Large intestine (tissue), 3 donors: Measurements from ENCODE around the gene MC5R. TPM values are rescaled to one million over a fixed set of nuclear protein-coding genes. Genes with fewer than 3 reads are reported as not detected.
"Not testable (repeated sequence)": the region's sequence is repeated elsewhere in the genome, so short reads cannot be mapped to it uniquely, and the experiment has no call there.

ENCODE experiments used
- DNase-seq, 2 donors: peaks; one replicate each; pipeline versions ENCODE4 v3.0.0 to v3.0.0-alpha.2; 2013
- H3K27ac ChIP-seq: one replicate; pipeline ENCODE4 v1.5.1; 2013; ENCODE audit warnings: low read length
- H3K27me3 ChIP-seq: 2 replicates; pipeline ENCODE4 v1.6.1; 2013; ENCODE audit warnings: low read length; ENCODE audit not compliant: control insufficient read depth, insufficient read depth
- H3K36me3 ChIP-seq: 2 replicates; pipeline ENCODE4 v1.6.1; 2013; ENCODE audit warnings: low read length; ENCODE audit not compliant: control insufficient read depth, insufficient read depth
- H3K4me1 ChIP-seq: one replicate; pipeline ENCODE4 v1.6.1; 2013; ENCODE audit warnings: low read length; ENCODE audit not compliant: control insufficient read depth, insufficient read depth
- H3K4me3 ChIP-seq: one replicate; pipeline ENCODE4 v1.5.1; 2013; ENCODE audit warnings: low read length
- H3K9me3 ChIP-seq: one replicate; pipeline ENCODE4 v1.6.1; 2013; ENCODE audit warnings: mild to moderate bottlenecking, low read depth, low read length, moderate library complexity; ENCODE audit not compliant: control insufficient read depth
- WGBS: methylation state at CpG from one replicate; pipeline ENCODE4 v1.1.5; 2013; ENCODE audit warnings: low lambda C conversion rate; ENCODE audit not compliant: insufficient coverage; 5-methylcytosine and 5-hydroxymethylcytosine counted together
- polyA plus RNA-seq: library from polyadenylated mRNA; unstranded; fragments of 120-200 nt; gene quantifications from one replicate; pipeline ENCODE4 v1.2.1, GENCODE V29; 2013

Gene MC5R
- polyA plus RNA-seq, 1 donor, result 0.66 TPM

DNA sequence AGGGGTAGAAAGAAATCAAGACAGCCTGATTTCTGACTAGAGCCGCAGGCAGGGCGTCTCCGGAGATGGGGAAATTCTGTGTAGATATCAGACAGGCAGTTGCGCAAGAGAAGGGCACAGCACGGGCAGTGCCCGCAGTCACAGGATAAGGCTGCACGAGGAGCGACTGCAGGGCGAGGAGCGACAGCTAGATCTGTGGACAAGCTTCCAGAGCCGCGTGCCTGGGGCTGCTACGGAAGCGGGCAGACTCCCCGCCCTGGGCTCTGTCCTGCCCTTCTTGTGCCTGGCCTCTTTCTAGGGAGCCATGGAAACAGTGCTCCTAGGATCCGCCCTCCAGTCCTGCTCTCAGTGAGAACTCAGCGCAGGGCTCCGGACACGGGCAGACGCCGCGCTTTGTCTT is 12.6 kb downstream of the MC5R start:
- H3K4me1 ChIP-seq, result no peaks in the 10 kb centered on the region
- peaks cover 3% of the 10 kb centered on the region for H3K27me3 ChIP-seq
- peaks cover 3% of the 10 kb centered on the region for H3K9me3 ChIP-seq
- H3K36me3 ChIP-seq, result no peaks in the 10 kb centered on the region
- 100% methylated on average over 4 of the region's 22 CpGs for WGBS
- no peak overlapping the region for H3K4me3 ChIP-seq
- no peak for DNase-seq
- no peak overlapping the region for H3K27ac ChIP-seq

DNA sequence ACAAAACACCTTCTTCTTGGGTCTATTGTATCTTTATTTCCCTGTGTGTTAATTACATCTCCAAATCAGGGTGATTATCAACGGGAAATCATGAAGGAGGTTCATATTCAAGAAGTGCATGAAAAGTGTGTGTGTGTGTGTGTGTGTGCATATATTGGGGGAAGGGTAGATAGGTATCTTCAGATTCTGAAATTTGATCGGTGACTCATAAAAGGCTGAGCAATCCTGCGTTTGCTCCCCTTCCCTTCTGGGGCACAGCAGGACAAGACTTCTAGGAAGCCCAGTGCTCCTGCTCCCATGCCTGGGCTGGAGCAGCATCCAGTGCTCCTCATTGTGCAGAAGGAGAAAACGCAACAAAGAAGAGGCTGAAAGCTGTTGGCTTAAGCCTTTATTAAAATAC is 25.8 kb downstream of the MC5R start:
- Histone ChIP-seq H3K4me3 (no peak overlapping the region), H3K27me3 (no peaks in the 10 kb centered on the region), H3K36me3 (no peaks in the 10 kb centered on the region), H3K27ac (no peak overlapping the region), H3K9me3 (peaks cover 6% of the 10 kb centered on the region), H3K4me1 (no peaks in the 10 kb centered on the region)
- WGBS, result 80% methylated on average over 1 of the region's 4 CpGs
- DNase-seq, result no peak

DNA sequence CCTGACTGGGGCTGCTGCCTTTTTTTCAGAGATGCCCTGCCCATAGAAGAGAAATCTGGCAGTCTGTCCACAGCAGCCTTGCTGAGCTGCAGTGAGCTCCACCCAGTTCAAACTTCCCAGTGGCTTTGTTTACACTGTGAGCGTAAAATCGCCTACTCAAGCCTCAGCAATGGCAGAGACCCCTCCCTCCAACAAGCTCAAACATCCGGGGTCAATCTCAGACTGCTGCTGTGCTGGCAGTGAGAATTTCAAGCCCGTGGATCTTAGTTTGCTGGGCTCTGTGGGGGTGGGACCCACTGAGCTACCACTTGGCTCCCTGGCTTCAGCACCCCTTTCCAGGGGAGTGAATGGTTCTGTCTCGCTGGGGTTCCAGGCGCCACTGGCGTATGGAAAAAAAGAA is 38.9 kb downstream of the MC5R start:
- H3K27me3 ChIP-seq, H3K27ac ChIP-seq, H3K9me3 ChIP-seq, H3K36me3 ChIP-seq, H3K4me3 ChIP-seq, H3K4me1 ChIP-seq: not testable (repeated sequence)
- peak; percentile 33 to 45 for DNase-seq
- WGBS, result no CpG with 5 or more reads among the region's 7 CpGs

DNA sequence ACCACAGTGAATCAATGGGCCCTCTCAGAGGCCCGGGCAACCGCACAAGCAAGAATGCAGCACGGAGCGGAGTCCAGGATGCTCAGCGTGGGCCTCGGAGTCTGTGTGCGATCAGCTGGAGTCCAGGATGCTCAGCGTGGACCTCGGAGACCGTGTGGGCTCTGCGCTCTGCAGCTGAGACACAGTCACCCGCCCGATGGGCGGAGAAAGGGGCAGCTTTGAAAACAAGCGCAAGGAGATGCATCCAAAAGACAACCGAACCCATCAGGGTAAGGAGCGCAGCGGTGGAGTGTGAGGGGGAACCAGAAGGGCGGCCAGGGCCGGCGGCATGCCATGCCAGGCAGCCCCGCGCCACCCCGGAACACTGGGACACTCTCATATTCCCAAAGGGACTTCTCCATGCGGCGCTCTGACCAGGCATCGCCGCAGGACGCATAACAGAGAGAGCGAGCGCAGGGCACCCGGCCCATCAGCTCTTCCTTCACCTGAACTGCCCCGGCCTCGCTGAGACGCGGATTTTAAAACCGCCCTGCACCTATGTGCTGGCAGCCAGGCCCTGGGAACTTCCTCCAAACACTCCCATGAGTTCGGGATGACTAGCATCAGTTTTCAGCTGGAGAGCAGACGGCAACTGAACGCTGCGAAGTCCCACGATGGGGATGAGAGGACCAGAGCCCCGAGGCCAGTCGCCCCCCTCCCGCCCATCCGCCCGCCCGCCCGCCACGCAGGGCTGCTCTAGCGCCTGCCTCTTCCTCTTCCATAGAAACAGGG is 44.7 kb downstream of the MC5R start:
- Histone ChIP-seq H3K27me3 (peaks cover 44% of the 10 kb centered on the region), H3K27ac (no peak overlapping the region), H3K9me3 (no peaks in the 10 kb centered on the region), H3K36me3 (no peaks in the 10 kb centered on the region), H3K4me3 (no peak overlapping the region), H3K4me1 (no peaks in the 10 kb centered on the region)
- DNase-seq, result no peak
- WGBS, result no CpG with 5 or more reads among the region's 51 CpGs

DNA sequence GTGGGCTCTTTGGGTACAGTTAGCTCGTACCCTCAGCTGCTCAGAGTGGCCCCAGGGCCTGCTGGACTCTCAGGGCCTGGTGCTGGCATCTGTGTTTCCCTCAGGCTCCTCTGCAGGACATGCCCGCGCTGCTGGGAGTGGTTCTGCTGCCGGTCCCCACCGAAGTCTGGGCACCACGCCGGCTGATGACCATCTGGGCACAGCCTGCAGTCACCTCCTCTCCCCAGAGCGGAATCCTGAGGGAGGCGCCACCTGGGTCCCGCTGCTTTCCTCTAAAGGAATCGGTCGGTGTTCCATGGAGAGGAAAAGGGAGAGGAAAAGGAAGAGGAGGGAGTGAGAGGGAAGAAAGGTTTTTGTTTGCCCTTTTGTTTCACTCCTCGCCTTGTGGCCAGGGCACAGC is 47.8 kb downstream of the MC5R start:
- no peak overlapping the region for H3K27ac ChIP-seq
- H3K4me1 ChIP-seq, result no peaks in the 10 kb centered on the region
- no peak for DNase-seq
- WGBS, result 56% methylated on average over 4 of the region's 13 CpGs
- H3K4me3 ChIP-seq, result no peak overlapping the region
- H3K36me3 ChIP-seq, result no peaks in the 10 kb centered on the region
- no peaks in the 10 kb centered on the region for H3K9me3 ChIP-seq
- peaks cover 46% of the 10 kb centered on the region for H3K27me3 ChIP-seq

DNA sequence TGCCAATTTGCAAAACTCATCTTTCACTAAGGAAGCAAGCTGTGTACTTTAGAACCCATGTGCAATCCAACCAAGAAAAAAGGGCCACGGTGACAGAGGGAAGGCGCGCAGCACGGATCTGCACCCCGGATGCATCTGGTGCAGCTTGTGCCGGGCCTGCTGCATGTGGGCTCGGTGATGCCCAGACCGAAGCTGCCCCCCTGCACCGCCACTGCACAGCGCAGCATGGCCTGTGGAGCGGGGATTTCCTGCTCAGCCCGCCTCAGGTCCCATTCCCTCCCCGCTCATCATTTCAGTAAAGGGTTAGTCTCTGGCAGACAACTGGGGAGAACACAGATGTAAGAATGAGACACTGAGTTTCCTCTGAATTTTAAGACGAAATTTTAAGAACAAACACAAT is 48.4 kb downstream of the MC5R start:
- Histone ChIP-seq H3K27me3 (peaks cover 42% of the 10 kb centered on the region), H3K27ac (no peak overlapping the region), H3K4me1 (no peaks in the 10 kb centered on the region), H3K4me3 (no peak overlapping the region), H3K9me3 (no peaks in the 10 kb centered on the region), H3K36me3 (no peaks in the 10 kb centered on the region)
- DNase-seq, result no peak
- 88% methylated on average over 1 of the region's 14 CpGs for WGBS

DNA sequence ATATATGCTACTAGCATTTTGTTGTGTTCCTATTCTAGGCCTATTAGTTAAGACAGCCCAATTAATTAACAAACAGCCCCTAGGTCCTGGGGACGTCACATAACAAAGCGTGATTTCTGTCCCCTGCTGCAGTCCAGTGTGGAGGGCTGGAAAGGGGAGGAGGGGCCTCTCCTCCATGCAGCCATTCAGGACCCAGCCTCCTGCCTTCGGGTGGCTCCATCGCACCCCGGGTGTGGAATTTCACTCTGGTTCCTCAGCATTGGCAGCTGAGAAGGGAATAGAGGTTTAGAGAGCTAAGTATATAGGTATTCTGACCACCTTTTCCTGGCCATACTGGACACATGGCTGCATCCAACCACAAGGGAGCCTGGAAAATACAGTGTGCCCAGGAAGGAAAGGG is 49.0 kb downstream of the MC5R start:
- WGBS, result no CpG with 5 or more reads among the region's 5 CpGs
- Histone ChIP-seq H3K36me3 (no peaks in the 10 kb centered on the region), H3K27ac (no peak overlapping the region), H3K27me3 (peaks cover 39% of the 10 kb centered on the region), H3K4me1 (no peaks in the 10 kb centered on the region), H3K4me3 (no peak overlapping the region), H3K9me3 (no peaks in the 10 kb centered on the region)
- no peak for DNase-seq

DNA sequence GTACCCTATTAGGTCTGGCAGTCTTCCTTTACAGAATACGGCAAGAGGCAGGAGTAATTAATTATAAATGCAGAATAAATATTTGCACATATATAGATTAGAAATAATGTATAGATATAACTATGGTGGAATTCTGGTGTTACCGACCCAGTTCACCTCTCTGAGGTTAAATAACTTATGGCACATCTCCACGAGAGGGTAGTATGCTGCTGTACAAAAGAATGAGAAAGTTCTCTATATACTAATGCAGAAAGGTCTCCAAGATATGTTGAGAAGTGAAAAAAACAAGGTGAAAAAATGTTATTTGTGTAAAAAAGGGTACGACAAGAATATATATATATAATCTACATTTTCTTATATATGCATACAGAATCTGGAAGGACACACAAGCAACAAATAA is 50.6 kb downstream of the MC5R start:
- no peak for DNase-seq
- Histone ChIP-seq H3K4me3 (no peak overlapping the region), H3K36me3 (no peaks in the 10 kb centered on the region), H3K27me3 (peaks cover 26% of the 10 kb centered on the region), H3K27ac (no peak overlapping the region), H3K9me3 (no peaks in the 10 kb centered on the region), H3K4me1 (peaks cover 5% of the 10 kb centered on the region)
- no CpG with 5 or more reads among the region's 4 CpGs for WGBS

Other genes starting within 250 kb of the MC5R start
- 16.7 TPM for gene FAM210A, start 97.6 kb upstream of the MC5R start, polyA plus RNA-seq
- gene RNMT, start 97.5 kb upstream of the MC5R start, polyA plus RNA-seq, result 31.3 TPM
- 0.06 TPM for gene MC2R, start 91.4 kb downstream of the MC5R start, polyA plus RNA-seq